ENCODE measurements around the gene TMEM181. TPM values are rescaled to one million over a fixed set of nuclear protein-coding genes. Genes with fewer than 3 reads are reported as not detected.

The TMEM181 gene
- total RNA-seq, 2 donors from 2014 or later = 12.9 to 14.1 TPM

GRCh38 chr6:158560836-158561320, 987 bp downstream of the TMEM181 start:
- H3K27me3 Mint-ChIP-seq (ENCODE audit: low read depth) = no peaks in the 10 kb centered on the region
- peak overlapping the region; percentile 97 for H3K27ac Mint-ChIP-seq
- H3K36me3 Mint-ChIP-seq (ENCODE audit: insufficient read depth in 2 of 2) = peaks cover 0 to 2% of the 10 kb centered on the region in 2 donors
- DNase-seq = no peak
- ATAC-seq (replicated peaks in 1 of 2) = peak in 1 of 2 donors; percentile 12
- H3K4me3 Mint-ChIP-seq = peak overlapping the region; percentile 98 to 99
- no peaks in the 10 kb centered on the region for H3K9me3 Mint-ChIP-seq
- peaks cover 45% of the 10 kb centered on the region for H3K4me1 Mint-ChIP-seq (ENCODE audit: low read depth)

GRCh38 chr6:158561321-158561884, 1.5 kb downstream of the TMEM181 start:
- ATAC-seq (replicated peaks in 1 of 2) = no peak
- peaks cover 0 to 2% of the 10 kb centered on the region in 2 donors for H3K36me3 Mint-ChIP-seq (ENCODE audit: insufficient read depth in 2 of 2)
- no peak for DNase-seq
- no peaks in the 10 kb centered on the region for H3K9me3 Mint-ChIP-seq
- no peaks in the 10 kb centered on the region for H3K27me3 Mint-ChIP-seq (ENCODE audit: low read depth)
- peak overlapping the region; percentile 98 to 99 for H3K4me3 Mint-ChIP-seq
- peaks cover 50% of the 10 kb centered on the region for H3K4me1 Mint-ChIP-seq (ENCODE audit: low read depth)
- peak overlapping the region; percentile 97 for H3K27ac Mint-ChIP-seq

- H3K9me3 Mint-ChIP-seq = no peaks in the 10 kb centered on the region
- peak overlapping the region; percentile 97 for H3K27ac Mint-ChIP-seq
- H3K4me1 Mint-ChIP-seq (ENCODE audit: low read depth) = peaks cover 55% of the 10 kb centered on the region
- H3K36me3 Mint-ChIP-seq (ENCODE audit: insufficient read depth in 2 of 2) = peaks cover 0 to 2% of the 10 kb centered on the region in 2 donors
- DNase-seq (no peak), ATAC-seq (replicated peaks in 1 of 2) (no peak)
- H3K27me3 Mint-ChIP-seq (ENCODE audit: low read depth) = no peaks in the 10 kb centered on the region
- H3K4me3 Mint-ChIP-seq = peak overlapping the region; percentile 98 to 99
Observed at GRCh38 chr6:158561938-158562337, 2.0 kb downstream of the TMEM181 start.

DNA sequence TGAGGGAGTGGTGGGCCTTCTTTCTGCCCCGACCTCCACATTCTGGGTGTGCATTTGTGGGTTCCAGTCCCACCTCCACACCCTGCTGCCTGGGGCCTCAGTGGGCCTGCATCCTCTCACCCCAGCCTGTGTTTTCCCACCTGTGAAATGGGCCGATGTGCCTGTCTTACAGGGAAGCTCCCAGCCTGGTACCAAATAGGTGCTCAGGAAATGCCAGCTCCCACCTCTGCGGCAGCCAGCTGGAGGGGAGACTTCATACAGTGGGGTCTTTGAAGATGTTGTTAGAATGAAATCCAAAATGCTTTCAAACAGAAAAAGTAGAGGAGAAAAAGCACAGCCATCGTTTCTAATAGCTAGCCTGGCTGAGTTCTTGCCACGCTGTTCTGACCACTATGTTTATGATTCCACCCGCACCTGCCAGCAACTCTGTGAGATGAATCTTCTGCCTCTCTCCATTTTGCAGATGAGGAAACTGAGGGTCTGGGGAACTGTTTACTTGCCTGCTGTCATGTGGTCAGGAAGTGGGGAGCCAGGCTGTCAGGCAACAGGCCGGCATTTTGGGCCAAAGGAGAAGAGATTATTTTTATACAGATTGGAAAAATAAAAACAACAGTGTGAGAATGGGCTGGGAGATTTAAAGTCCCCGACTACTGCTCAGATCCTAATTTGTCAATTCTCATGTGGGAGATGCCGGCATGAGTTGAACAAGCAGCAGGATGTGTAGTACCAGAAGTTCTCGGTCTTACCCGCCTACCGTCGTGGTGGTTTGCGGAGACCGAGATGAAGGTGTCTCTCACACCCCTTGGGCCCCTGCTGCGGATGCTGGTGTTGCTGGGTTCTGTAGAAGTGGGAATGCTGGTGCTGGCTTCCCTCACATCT, 4.6 kb downstream of the TMEM181 start:
- H3K27me3 Mint-ChIP-seq (ENCODE audit: low read depth) = no peaks in the 10 kb centered on the region
- peaks cover 71% of the 10 kb centered on the region for H3K4me1 Mint-ChIP-seq (ENCODE audit: low read depth)
- H3K9me3 Mint-ChIP-seq = no peaks in the 10 kb centered on the region
- H3K36me3 Mint-ChIP-seq (ENCODE audit: insufficient read depth in 2 of 2) = peaks cover 0 to 2% of the 10 kb centered on the region in 2 donors
- peak overlapping the region; percentile 34 for H3K27ac Mint-ChIP-seq
- peak in 1 of 2 donors; percentile 29 for ATAC-seq (replicated peaks in 1 of 2)
- H3K4me3 Mint-ChIP-seq = peak overlapping the region; percentile 41 to 60
- DNase-seq = peak in 1 of 2 donors; percentile 32

- ATAC-seq (replicated peaks in 1 of 2) (no peak), DNase-seq (no peak)
- Mint-ChIP-seq H3K9me3 (no peaks in the 10 kb centered on the region), H3K27ac (no peak overlapping the region), H3K4me1 (ENCODE audit: low read depth) (peaks cover 71% of the 10 kb centered on the region), H3K4me3 (peak overlapping the region in 1 of 2 donors; percentile 19), H3K27me3 (ENCODE audit: low read depth) (no peaks in the 10 kb centered on the region), H3K36me3 (ENCODE audit: insufficient read depth in 2 of 2) (peaks cover 0 to 2% of the 10 kb centered on the region in 2 donors)
Observed at GRCh38 chr6:158565122-158565429, 5.2 kb downstream of the TMEM181 start.

DNA sequence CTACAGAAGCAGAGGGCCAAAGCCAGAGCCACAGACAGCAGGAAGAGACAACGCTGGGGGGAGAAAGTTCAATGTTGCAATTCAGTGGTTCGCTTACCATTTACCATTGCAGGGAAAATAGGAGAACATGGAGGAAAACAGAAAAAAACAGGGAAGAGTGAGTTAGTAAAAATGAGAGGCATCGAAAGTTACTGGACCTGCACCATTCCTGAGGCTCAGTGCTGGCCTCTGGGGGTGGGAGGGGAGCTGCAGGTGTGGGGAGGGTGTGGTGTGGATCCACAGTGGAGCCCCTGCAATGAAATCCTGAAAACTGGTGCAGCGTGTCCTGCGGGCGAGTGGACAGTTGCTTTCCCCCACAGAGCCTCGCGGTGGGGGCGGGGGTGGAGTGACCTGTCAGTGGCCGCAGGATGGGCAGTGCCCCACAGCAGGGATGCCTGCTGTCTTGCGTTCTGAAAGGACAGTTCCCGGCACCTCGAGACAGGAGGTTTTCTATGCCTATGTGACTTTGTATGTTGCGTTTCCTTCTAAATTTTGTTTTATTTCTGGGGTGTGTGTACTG, 5.7 kb downstream of the TMEM181 start:
- H3K4me3 Mint-ChIP-seq = peak overlapping the region in 1 of 2 donors; percentile 19
- peaks cover 71% of the 10 kb centered on the region for H3K4me1 Mint-ChIP-seq (ENCODE audit: low read depth)
- H3K9me3 Mint-ChIP-seq = no peaks in the 10 kb centered on the region
- DNase-seq (no peak), ATAC-seq (replicated peaks in 1 of 2) (no peak)
- H3K36me3 Mint-ChIP-seq (ENCODE audit: insufficient read depth in 2 of 2) = peaks cover 0 to 4% of the 10 kb centered on the region in 2 donors
- H3K27me3 Mint-ChIP-seq (ENCODE audit: low read depth) = no peaks in the 10 kb centered on the region
- peak overlapping the region; percentile 69 for H3K27ac Mint-ChIP-seq

DNA sequence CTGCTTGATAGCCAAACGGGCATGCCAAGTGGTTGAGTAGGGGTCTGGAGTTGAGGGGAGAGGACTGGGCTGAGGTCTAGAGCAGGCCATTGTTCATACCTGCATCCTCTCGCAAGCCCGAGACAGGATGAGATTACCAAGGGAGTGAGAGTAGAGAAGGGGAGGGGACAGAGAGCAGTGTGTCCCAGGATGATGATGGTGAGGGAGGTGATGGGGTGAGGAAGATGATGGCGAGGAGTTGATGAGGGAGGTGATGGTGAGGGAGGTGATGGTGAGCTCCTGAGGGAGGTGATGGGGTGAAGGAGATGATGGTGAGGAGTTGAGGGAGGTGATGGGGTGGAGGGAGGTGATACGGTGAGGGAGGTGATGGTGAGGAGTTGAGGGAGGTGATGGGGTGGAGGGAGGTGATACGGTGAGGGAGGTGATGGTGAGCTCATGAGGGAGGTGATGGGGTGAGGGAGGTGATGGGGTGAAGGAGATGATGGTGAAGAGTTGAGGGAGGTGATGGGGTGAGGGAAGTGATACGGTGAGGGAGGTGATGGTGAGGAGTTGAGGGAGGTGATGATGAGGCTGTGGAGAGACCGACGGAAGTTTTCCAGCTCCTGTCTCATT, 6.4 kb downstream of the TMEM181 start:
- peak overlapping the region in 1 of 2 donors; percentile 71 for H3K4me3 Mint-ChIP-seq
- H3K27ac Mint-ChIP-seq = peak overlapping the region; percentile 69
- ATAC-seq (replicated peaks in 1 of 2) (no peak), DNase-seq (no peak)
- H3K27me3 Mint-ChIP-seq (ENCODE audit: low read depth) = no peaks in the 10 kb centered on the region
- no peaks in the 10 kb centered on the region for H3K9me3 Mint-ChIP-seq
- peaks cover 63% of the 10 kb centered on the region for H3K4me1 Mint-ChIP-seq (ENCODE audit: low read depth)
- H3K36me3 Mint-ChIP-seq (ENCODE audit: insufficient read depth in 2 of 2) = peaks cover 0 to 4% of the 10 kb centered on the region in 2 donors

- Mint-ChIP-seq H3K27ac (peak overlapping the region; percentile 91), H3K36me3 (ENCODE audit: insufficient read depth in 2 of 2) (peaks cover 0 to 4% of the 10 kb centered on the region in 2 donors), H3K4me1 (ENCODE audit: low read depth) (peaks cover 59% of the 10 kb centered on the region), H3K27me3 (ENCODE audit: low read depth) (no peaks in the 10 kb centered on the region), H3K9me3 (no peaks in the 10 kb centered on the region), H3K4me3 (peak overlapping the region; percentile 71 to 74)
- no peak for ATAC-seq (replicated peaks in 1 of 2)
- no peak for DNase-seq
Observed at GRCh38 chr6:158567152-158567551, 7.3 kb downstream of the TMEM181 start.

DNA sequence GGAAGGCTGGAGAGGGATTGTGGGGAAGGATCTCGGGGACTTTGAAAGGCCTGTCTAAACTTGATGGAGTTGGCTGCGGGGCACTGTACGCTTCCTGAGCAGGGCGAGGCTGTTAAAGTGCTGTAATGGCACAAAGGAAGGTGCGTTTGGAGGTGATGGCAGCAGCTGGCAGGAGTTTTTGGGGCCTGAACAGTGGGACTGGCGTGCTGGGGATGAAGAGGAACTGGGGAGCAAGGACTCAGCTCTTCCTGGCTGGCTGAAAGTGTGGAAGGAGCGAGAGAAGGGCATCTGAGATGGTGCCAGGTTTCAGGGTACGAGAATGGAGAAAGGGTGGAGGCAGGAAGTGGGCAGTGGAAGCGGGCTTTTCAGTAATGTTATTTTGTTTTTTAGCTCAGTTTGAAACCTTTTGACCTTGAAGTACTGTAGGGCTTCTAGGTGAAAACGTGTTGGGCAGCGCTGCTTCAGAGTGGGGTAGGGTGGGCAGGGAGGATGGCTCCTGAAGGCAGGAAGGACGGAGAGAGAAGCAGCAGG, 8.0 kb downstream of the TMEM181 start:
- H3K4me1 Mint-ChIP-seq (ENCODE audit: low read depth) = peaks cover 60% of the 10 kb centered on the region
- H3K9me3 Mint-ChIP-seq = no peaks in the 10 kb centered on the region
- H3K4me3 Mint-ChIP-seq = peak overlapping the region; percentile 71 to 74
- ATAC-seq (replicated peaks in 1 of 2) (peak; percentile 44 to 58), DNase-seq (no peak)
- H3K27ac Mint-ChIP-seq = peak overlapping the region; percentile 91
- peaks cover 0 to 4% of the 10 kb centered on the region in 2 donors for H3K36me3 Mint-ChIP-seq (ENCODE audit: insufficient read depth in 2 of 2)
- H3K27me3 Mint-ChIP-seq (ENCODE audit: low read depth) = no peaks in the 10 kb centered on the region

DNA sequence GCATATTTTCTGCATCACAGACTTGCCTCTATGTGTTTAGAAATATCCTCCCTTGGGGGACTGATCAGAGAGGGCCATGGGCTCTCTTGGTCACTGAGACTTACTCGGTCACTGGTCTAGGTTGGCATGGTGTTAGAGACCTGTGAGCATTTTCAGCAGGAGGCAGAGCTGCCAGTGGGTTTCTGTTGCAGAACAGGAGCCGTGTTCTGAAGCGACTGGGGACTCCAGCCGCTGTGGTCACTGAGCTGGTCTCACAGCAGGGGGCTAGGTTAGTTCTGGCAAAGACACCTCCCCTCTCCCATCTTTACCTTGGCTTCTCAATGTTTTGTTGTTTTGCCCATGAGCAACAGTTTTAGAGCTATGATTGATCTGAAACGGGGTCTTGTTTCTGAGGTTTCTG, 8.7 kb downstream of the TMEM181 start:
- peak overlapping the region; percentile 71 to 74 for H3K4me3 Mint-ChIP-seq
- peak overlapping the region; percentile 91 for H3K27ac Mint-ChIP-seq
- no peaks in the 10 kb centered on the region for H3K9me3 Mint-ChIP-seq
- H3K4me1 Mint-ChIP-seq (ENCODE audit: low read depth) = peaks cover 60% of the 10 kb centered on the region
- no peaks in the 10 kb centered on the region for H3K27me3 Mint-ChIP-seq (ENCODE audit: low read depth)
- no peak for DNase-seq
- peaks cover 0 to 4% of the 10 kb centered on the region in 2 donors for H3K36me3 Mint-ChIP-seq (ENCODE audit: insufficient read depth in 2 of 2)
- ATAC-seq (replicated peaks in 1 of 2) = no peak

- Mint-ChIP-seq H3K9me3 (no peaks in the 10 kb centered on the region), H3K27me3 (ENCODE audit: low read depth) (no peaks in the 10 kb centered on the region), H3K4me3 (peak overlapping the region in 1 of 2 donors; percentile 71), H3K27ac (peak overlapping the region; percentile 91), H3K36me3 (ENCODE audit: insufficient read depth in 2 of 2) (peaks cover 0 to 4% of the 10 kb centered on the region in 2 donors), H3K4me1 (ENCODE audit: low read depth) (peaks cover 60% of the 10 kb centered on the region)
- ATAC-seq (replicated peaks in 1 of 2) = no peak
- DNase-seq = no peak
Observed at GRCh38 chr6:158569036-158569435, 9.1 kb downstream of the TMEM181 start.

GRCh38 chr6:158570681-158570962, 10.7 kb downstream of the TMEM181 start:
- H3K27me3 Mint-ChIP-seq (ENCODE audit: low read depth) = no peaks in the 10 kb centered on the region
- DNase-seq = no peak
- H3K4me3 Mint-ChIP-seq = no peak overlapping the region
- peaks cover 53% of the 10 kb centered on the region for H3K4me1 Mint-ChIP-seq (ENCODE audit: low read depth)
- H3K9me3 Mint-ChIP-seq = no peaks in the 10 kb centered on the region
- no peak overlapping the region for H3K27ac Mint-ChIP-seq
- H3K36me3 Mint-ChIP-seq (ENCODE audit: insufficient read depth in 2 of 2) = peaks cover 0 to 9% of the 10 kb centered on the region in 2 donors
- ATAC-seq (replicated peaks in 1 of 2) = no peak
